SK-N-SH (cell line): ENCODE data around the gene LUC7L3. TPM values are rescaled to one million over a fixed set of nuclear protein-coding genes. Genes with fewer than 3 reads are reported as not detected.

Experiments used
- CTCF ChIA-PET: fragments of 300-600, 350-600 bp; formaldehyde crosslinking; extraction: SDS; loops from one replicate; lab custom pipeline; 2021; lab: Yijun Ruan, JAX
- POLR2A ChIA-PET: fragments of 350-600 bp; sonication (Branson Sonifier 250); formaldehyde crosslinking; extraction: SDS; loops from one replicate; lab custom pipeline; 2020; ENCODE audit warnings: antibody characterized with exemption, inconsistent platforms; lab: Yijun Ruan, JAX
- DNase-seq: peaks from one replicate; pipeline ENCODE4 v3.0.0; 2012
- H2AFZ ChIP-seq: fragments of 200-600 bp; sonication (generic); 2 replicates; pipeline ENCODE4 v1.8.1; 2016; ENCODE audit warnings: antibody characterized with exemption, mild to moderate bottlenecking, low read depth
- H3F3A ChIP-seq: fragments of 200-600 bp; sonication (generic); replicated peaks from 2 replicates; pipeline ENCODE3; 2016; ENCODE audit warnings: antibody characterized with exemption, mild to moderate bottlenecking; ENCODE audit not compliant: insufficient read depth
- H3K27ac ChIP-seq, 2 experiments: fragments of 200-500 bp in 1 of 2; fragments of 200-600 bp in 1 of 2; sonication (Bioruptor generic) in 1 of 2; sonication (generic), shearing (Covaris generic) in 1 of 2; 2 replicates each; pipeline versions ENCODE4 v1.5.1 to v1.6.1; 2014 to 2016; ENCODE audit warnings: low read depth in 2 of 2, inconsistent platforms in 1 of 2, low read length in 1 of 2, mild to moderate bottlenecking in 1 of 2, mixed read lengths in 1 of 2
- H3K27me3 ChIP-seq: fragments of 200-600 bp; sonication (generic), shearing (Covaris generic); 2 replicates; pipeline ENCODE4 v1.6.1; 2016; ENCODE audit warnings: mixed run types; ENCODE audit not compliant: insufficient read depth
- H3K36me3 ChIP-seq, 2 experiments: fragments of 200-500 bp in 1 of 2; fragments of 200-600 bp in 1 of 2; sonication (Bioruptor generic) in 1 of 2; sonication (generic) in 1 of 2; replicated peaks in 1 of 2; 2 replicates each; pipeline versions ENCODE3 to v1.5.1; 2014 to 2016; ENCODE audit warnings: low read length in 1 of 2, mild to moderate bottlenecking in 1 of 2; ENCODE audit not compliant: insufficient read depth in 2 of 2, control insufficient read depth in 1 of 2
- H3K4me1 ChIP-seq, 2 experiments: fragments of 200-500 bp in 1 of 2; fragments of 200-600 bp in 1 of 2; sonication (Bioruptor generic) in 1 of 2; sonication (generic), shearing (Covaris generic) in 1 of 2; 2 replicates each; pipeline versions ENCODE4 v1.5.1 to v1.6.1; 2014 to 2016; ENCODE audit warnings: low read depth in 1 of 2, low read length in 1 of 2, mixed run types in 1 of 2; ENCODE audit not compliant: insufficient read depth in 2 of 2, control insufficient read depth in 1 of 2
- H3K4me2 ChIP-seq: fragments of 200-600 bp; sonication (generic), shearing (Covaris generic); 2 replicates; pipeline ENCODE4 v1.6.1; 2017; ENCODE audit warnings: mixed run types
- H3K4me3 ChIP-seq, 2 experiments: fragments of 200-500 bp in 1 of 2; fragments of 200-600 bp in 1 of 2; sonication (Bioruptor generic) in 1 of 2; sonication (generic), shearing (Covaris generic) in 1 of 2; 2 replicates each; pipeline versions ENCODE4 v1.5.1 to v1.8.1; 2014 to 2016; ENCODE audit warnings: low read depth in 2 of 2, inconsistent platforms in 1 of 2, low read length in 1 of 2, mild to moderate bottlenecking in 1 of 2, mixed read lengths in 1 of 2, moderate library complexity in 1 of 2
- H3K79me2 ChIP-seq: fragments of 200-600 bp; sonication (generic); 2 replicates; pipeline ENCODE4 v1.8.1; 2017; ENCODE audit warnings: mild to moderate bottlenecking; ENCODE audit not compliant: insufficient read depth
- H3K9ac ChIP-seq: fragments of 200-600 bp; sonication (generic); 2 replicates; pipeline ENCODE4 v1.6.1; 2017; ENCODE audit warnings: mixed run types
- H3K9me2 ChIP-seq: fragments of 200-600 bp; sonication (generic); 2 replicates; pipeline ENCODE4 v1.6.1; 2017; ENCODE audit warnings: mixed run types
- H3K9me3 ChIP-seq: fragments of 200-600 bp; sonication (generic); 2 replicates; pipeline ENCODE4 v1.6.1; 2017; ENCODE audit warnings: mixed run types, mild to moderate bottlenecking, moderate library complexity
- H4K20me1 ChIP-seq: fragments of 200-600 bp; sonication (generic); 2 replicates; pipeline ENCODE4 v1.6.1; 2017; ENCODE audit warnings: mild to moderate bottlenecking, mixed run types; ENCODE audit not compliant: insufficient read depth
- EP300 ChIP-seq, 2 experiments: IDR thresholded peaks; 2 replicates each; pipeline versions ENCODE4 v1.4.0 to v1.6.1; 2012; ENCODE audit warnings: borderline replicate concordance in 1 of 2, low read depth in 1 of 2, low read length in 1 of 2
- EZH2phosphoT487 ChIP-seq: fragments of 200-600 bp; sonication (generic); IDR thresholded peaks from 2 replicates; pipeline ENCODE4 v1.6.1; 2017; ENCODE audit warnings: low read depth, mixed run types, mild to moderate bottlenecking, antibody characterized with exemption, moderate library complexity, borderline replicate concordance
- GATA2 ChIP-seq: sonication (generic); formaldehyde crosslinking; IDR thresholded peaks from 2 replicates; pipeline ENCODE4 v1.5.0; 2020; ENCODE audit warnings: mild to moderate bottlenecking, missing genetic modification reagents
- MXI1 ChIP-seq: IDR thresholded peaks from 2 replicates; pipeline ENCODE4 v1.6.1; 2012; ENCODE audit warnings: mild to moderate bottlenecking, low read depth, low read length, improper control_type of control experiment
- NFIC ChIP-seq: IDR thresholded peaks from 2 replicates; pipeline ENCODE4 v1.4.0; 2012; ENCODE audit warnings: borderline replicate concordance
- POLR2AphosphoS5 ChIP-seq: IDR thresholded peaks from 2 replicates; pipeline ENCODE4 v1.6.1; 2012; ENCODE audit warnings: low read depth, low read length
- RAD21 ChIP-seq: IDR thresholded peaks from 2 replicates; pipeline ENCODE4 v1.6.1; 2012; ENCODE audit warnings: mild to moderate bottlenecking, low read length
- RXRA ChIP-seq: IDR thresholded peaks from 2 replicates; pipeline ENCODE4 v1.4.0; 2012; ENCODE audit warnings: low read depth, mild to moderate bottlenecking, borderline replicate concordance
- TCF12 ChIP-seq: IDR thresholded peaks from 2 replicates; pipeline ENCODE4 v1.4.0; 2012
- YY1 ChIP-seq: IDR thresholded peaks from 2 replicates; pipeline ENCODE4 v1.4.0; 2012; ENCODE audit warnings: low read depth, mild to moderate bottlenecking
- WGBS: methylation state at CpG from one replicate; pipeline ENCODE4 v1.1.6; 2017; ENCODE audit warnings: low lambda C conversion rate; 5-methylcytosine and 5-hydroxymethylcytosine counted together
- polyA plus RNA-seq, 3 experiments: library from polyadenylated mRNA; depleted of rRNA; stranded (reverse); fragments of >200 nt; gene quantifications; 2 replicates each; pipeline ENCODE4 v1.2.3, GENCODE V29; 2012
- TF ChIP-seq, protein P1 (sequence below): IDR thresholded peaks from 2 replicates; pipeline ENCODE4; 2012
- TF ChIP-seq, protein P2 (sequence below): IDR thresholded peaks from 2 replicates; pipeline ENCODE4 v1.4.0; 2012; ENCODE audit warnings: low read depth, borderline replicate concordance
- TF ChIP-seq, protein P3 (sequence below): IDR thresholded peaks from 2 replicates; pipeline ENCODE4 v1.4.0; 2012; ENCODE audit warnings: low read depth

Gene LUC7L3
- polyA plus RNA-seq, 1 of the 3 experiments (the other 2 are of a cell fraction): 154 TPM

DNA sequence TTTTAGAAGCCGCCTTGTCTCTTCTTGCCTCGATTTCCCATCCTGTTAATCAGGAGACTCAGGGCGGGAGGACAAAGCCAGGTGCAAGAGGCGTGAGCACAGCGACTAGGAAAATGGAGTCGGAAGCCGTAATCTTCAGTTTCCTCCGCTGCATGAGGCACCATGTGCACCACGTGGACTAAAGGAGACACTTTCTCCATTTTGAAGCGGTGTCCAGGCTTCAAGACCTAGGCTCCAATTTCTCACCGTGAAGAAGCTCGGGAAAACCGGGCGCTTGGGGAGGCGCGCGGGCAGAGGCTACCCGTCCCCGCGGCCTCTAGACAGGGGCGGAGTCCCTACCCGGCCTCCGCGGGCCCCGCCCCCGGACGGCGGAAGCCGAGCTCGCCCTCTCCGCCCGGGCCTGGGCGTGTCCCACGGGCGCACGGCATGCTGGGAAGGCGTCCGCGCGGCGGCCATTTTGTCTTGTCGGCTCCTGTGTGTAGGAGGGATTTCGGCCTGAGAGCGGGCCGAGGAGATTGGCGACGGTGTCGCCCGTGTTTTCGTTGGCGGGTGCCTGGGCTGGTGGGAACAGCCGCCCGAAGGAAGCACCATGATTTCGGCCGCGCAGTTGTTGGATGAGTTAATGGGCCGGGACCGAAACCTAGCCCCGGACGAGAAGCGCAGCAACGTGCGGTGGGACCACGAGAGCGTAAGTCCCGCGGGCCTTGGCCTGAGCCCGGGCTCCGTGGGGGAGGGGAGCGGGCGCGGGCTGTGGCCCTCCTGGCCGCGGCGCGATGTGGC, at the start of gene LUC7L3 (continued):
- TF ChIP-seq MXI1 (peak; percentile 94), EP300 (IDR thresholded peaks at IDR 0.05; ENCODE audit: borderline replicate concordance in 1 of 2, low read depth in 1 of 2, low read length in 1 of 2) (peak in 1 of 2 experiments; percentile 15; a peak in 2 of 4 replicates), RXRA (no peak), GATA2 (0 out of 2 replicates have a peak, but pooled peaks have one; percentile 17), TCF12 (no peak), YY1 (peak; percentile 98), EZH2phosphoT487 (no peak), NFIC (peak; percentile 16; the same call in 1 of the 2 replicates)
- TF ChIP-seq, protein P1, sequence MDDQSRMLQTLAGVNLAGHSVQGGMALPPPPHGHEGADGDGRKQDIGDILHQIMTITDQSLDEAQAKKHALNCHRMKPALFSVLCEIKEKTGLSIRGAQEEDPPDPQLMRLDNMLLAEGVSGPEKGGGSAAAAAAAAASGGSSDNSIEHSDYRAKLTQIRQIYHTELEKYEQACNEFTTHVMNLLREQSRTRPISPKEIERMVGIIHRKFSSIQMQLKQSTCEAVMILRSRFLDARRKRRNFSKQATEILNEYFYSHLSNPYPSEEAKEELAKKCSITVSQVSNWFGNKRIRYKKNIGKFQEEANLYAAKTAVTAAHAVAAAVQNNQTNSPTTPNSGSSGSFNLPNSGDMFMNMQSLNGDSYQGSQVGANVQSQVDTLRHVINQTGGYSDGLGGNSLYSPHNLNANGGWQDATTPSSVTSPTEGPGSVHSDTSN: no peak; the same call in 1 of the 2 replicates
- TF ChIP-seq, protein P2, sequence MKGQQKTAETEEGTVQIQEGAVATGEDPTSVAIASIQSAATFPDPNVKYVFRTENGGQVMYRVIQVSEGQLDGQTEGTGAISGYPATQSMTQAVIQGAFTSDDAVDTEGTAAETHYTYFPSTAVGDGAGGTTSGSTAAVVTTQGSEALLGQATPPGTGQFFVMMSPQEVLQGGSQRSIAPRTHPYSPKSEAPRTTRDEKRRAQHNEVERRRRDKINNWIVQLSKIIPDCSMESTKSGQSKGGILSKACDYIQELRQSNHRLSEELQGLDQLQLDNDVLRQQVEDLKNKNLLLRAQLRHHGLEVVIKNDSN: peak; percentile 45; the same call in 1 of the 2 replicates
- TF ChIP-seq, protein P3, sequence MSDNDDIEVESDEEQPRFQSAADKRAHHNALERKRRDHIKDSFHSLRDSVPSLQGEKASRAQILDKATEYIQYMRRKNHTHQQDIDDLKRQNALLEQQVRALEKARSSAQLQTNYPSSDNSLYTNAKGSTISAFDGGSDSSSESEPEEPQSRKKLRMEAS: peak; percentile 98

DNA sequence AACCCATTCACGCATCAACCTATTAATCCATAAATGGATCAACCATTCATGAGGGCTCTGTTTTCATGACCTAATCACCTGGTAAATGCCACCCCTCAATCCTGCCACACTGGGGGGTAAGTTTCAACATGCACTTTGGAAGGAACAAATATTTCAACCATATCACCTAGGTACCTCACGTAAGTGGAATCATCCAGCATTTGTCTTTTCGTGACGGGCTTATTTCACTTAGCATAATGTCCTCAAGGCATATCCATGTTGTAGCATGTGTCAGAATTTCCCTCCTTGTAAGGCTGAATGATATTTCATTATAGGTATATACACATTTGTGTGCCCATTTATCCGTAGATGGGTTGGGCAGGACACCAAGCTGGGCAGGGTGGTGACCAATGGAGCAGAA, 47.3 kb upstream of the LUC7L3 start:
- H3F3A ChIP-seq: peaks cover 15% of the 10 kb centered on the region
- H3K4me3 ChIP-seq: no peak overlapping the region
- no peaks in the 10 kb centered on the region for H3K9me2 ChIP-seq
- H3K79me2 ChIP-seq: no peaks in the 10 kb centered on the region
- ChIA-PET POLR2A (no interaction called here), CTCF (interaction anchor here (0.9 to 13.1 kb wide), 4 partner anchors 10 to 122 kb away, joined by 3 to 130 read pairs (median 18); no protein-coding TSS in a partner anchor)
- DNase-seq: no peak
- no peaks in the 10 kb centered on the region for H3K9me3 ChIP-seq
- H3K9ac ChIP-seq: no peak overlapping the region
- H3K27me3 ChIP-seq: no peaks in the 10 kb centered on the region
- H3K4me2 ChIP-seq: no peak overlapping the region
- H4K20me1 ChIP-seq: no peaks in the 10 kb centered on the region
- H3K4me1 ChIP-seq: peaks cover 10 to 31% of the 10 kb centered on the region in 2 experiments; a peak in 3 of 4 replicates
- peaks cover 10 to 21% of the 10 kb centered on the region in 2 experiments for H3K36me3 ChIP-seq
- no peak overlapping the region for H2AFZ ChIP-seq
- 97% methylated on average over 5 of the region's 5 CpGs for WGBS
- TF ChIP-seq RAD21 (no peak), EP300 (IDR thresholded peaks at IDR 0.05; ENCODE audit: borderline replicate concordance in 1 of 2, low read depth in 1 of 2, low read length in 1 of 2) (no peak), POLR2AphosphoS5 (no peak), EZH2phosphoT487 (no peak), YY1 (no peak)
- no peak overlapping the region for H3K27ac ChIP-seq
